GM20000 (cell line): Measurements from ENCODE around the gene APOD.
"Not testable (repeated sequence)": the region's sequence is repeated elsewhere in the genome, so short reads cannot be mapped to it uniquely, and the experiment has no call there.

Experiments used
- DNase-seq: peaks from one replicate; pipeline ENCODE4 v3.0.0; 2012; ENCODE audit warnings: low spot score
- TF ChIP-seq, protein P1 (sequence below): IDR thresholded peaks from 2 replicates; pipeline ENCODE4 v1.5.1; 2012; ENCODE audit warnings: mild to moderate bottlenecking, control low read depth; ENCODE audit errors: extremely low read depth, missing control alignments

APOD gene

DNA sequence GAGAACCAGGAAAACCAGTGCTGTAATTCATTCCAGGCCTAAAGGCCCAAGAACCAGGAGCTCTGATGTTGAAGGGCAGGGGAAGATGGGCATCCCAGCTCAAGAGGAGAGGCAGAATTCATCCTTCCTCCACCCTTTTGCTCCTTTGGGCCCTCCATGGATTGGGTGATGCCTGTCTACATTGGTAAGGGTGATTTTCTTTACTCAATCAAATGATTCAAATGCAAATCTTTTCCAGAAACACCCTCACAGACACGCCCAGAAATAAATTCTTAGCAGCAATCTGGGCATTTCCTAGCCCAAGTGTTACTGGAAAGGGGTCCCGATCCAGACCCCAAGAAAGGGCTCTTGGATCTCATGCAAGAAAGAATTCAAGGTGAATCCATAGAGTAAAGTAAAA, 17.6 kb upstream of the APOD start:
- TF ChIP-seq, protein P1, sequence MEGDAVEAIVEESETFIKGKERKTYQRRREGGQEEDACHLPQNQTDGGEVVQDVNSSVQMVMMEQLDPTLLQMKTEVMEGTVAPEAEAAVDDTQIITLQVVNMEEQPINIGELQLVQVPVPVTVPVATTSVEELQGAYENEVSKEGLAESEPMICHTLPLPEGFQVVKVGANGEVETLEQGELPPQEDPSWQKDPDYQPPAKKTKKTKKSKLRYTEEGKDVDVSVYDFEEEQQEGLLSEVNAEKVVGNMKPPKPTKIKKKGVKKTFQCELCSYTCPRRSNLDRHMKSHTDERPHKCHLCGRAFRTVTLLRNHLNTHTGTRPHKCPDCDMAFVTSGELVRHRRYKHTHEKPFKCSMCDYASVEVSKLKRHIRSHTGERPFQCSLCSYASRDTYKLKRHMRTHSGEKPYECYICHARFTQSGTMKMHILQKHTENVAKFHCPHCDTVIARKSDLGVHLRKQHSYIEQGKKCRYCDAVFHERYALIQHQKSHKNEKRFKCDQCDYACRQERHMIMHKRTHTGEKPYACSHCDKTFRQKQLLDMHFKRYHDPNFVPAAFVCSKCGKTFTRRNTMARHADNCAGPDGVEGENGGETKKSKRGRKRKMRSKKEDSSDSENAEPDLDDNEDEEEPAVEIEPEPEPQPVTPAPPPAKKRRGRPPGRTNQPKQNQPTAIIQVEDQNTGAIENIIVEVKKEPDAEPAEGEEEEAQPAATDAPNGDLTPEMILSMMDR, result no peak
- no peak for DNase-seq

DNA sequence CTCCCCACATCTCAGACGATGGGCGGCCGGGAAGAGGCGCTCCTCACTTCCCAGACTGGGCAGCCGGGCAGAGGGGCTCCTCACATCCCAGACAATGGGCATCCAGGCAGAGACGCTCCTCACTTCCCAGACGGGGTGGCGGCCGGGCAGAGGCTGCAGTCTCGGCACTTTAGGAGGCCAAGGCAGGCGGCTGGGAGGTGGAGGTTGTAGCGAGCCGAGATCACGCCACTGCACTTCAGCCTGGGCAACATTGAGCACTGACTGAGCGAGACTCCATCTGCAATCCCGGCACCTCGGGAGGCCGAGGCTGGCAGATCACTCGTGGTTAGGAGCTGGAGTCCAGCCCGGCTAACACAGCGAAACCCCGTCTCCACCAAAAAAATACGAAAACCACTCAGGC, 16.2 kb upstream of the APOD start:
- DNase-seq, result not testable (repeated sequence)

DNA sequence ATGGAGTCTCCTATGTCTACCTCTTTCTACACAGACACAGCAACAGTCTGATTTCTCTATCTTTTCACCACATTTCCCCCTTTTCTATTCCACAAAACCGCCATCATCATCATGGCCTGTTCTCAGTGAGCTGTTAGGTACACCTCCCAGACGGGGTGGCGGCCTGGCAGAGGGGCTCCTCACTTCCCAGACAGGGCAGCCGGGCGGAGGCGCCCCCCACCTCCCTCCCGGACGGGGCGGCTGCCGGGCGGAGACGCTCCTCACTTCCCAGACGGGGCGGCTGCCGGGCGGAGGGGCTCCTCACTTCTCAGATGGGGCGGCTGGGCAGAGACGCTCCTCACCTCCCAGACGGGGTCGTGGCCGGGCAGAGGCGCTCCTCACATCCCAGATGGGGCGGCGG, 15.8 kb upstream of the APOD start:
- DNase-seq, result not testable (repeated sequence)

DNA sequence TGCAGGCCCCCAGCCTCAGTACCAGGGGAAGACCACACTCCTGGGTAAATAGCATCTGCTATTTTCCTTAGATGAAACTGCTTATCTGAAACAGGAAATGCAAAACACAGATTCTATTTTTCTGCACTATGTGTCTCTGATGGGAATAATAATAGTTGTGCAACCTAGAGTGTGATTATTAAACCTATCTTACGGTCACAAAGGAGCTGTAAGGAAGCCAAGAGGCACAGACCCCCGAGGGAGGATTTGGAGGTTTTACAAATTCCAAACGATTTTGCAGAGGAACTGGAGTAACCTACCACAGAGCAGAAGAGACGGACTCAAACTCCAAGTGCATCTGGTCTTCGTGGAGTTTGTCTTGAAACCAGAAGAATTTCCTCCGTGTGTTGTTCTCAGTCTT, 14.1 kb upstream of the APOD start:
- TF ChIP-seq, protein P1, result no peak
- DNase-seq, result no peak

DNA sequence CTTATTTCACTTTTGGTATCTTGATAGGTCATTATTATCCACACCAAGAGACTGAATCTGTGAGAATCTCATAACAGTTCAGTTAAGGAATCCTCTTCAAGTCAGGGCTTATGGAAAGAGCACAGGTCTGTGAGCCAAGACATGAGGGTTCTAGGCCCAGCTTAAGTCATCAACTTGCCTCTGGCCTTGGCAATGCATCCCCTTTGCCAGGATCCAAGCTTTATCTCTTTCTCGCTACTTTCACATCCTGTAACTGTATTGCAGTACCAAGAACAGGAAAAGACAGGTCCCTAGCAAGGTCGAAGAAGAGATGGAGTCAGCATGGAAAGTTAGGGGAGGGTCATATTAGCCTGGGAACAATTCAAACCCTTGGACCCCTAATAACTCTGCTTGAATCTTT, 13.5 kb upstream of the APOD start:
- TF ChIP-seq, protein P1, result no peak

DNA sequence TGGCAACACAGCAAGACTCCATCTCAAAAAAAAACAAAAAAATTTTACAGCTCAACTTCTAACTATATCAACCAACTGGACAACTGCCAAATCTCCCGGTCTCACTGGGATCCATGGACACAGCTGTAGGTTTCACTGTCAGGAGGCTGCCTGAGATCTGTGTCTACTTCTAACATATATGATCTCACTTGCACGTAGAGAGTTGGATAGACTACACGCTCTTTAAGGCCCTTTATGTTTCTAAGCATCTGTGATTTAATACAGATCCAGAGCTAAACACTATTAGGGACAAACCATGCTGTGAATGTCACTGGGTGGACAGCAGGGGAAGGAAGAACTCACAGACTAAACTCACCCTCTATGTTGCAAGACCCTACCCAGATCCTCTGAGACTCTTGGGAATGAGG, 13.0 kb upstream of the APOD start:
- TF ChIP-seq, protein P1, result no peak

More for the DNA sequence above, 13.5 kb upstream of the APOD start:
- no peak for DNase-seq

DNA sequence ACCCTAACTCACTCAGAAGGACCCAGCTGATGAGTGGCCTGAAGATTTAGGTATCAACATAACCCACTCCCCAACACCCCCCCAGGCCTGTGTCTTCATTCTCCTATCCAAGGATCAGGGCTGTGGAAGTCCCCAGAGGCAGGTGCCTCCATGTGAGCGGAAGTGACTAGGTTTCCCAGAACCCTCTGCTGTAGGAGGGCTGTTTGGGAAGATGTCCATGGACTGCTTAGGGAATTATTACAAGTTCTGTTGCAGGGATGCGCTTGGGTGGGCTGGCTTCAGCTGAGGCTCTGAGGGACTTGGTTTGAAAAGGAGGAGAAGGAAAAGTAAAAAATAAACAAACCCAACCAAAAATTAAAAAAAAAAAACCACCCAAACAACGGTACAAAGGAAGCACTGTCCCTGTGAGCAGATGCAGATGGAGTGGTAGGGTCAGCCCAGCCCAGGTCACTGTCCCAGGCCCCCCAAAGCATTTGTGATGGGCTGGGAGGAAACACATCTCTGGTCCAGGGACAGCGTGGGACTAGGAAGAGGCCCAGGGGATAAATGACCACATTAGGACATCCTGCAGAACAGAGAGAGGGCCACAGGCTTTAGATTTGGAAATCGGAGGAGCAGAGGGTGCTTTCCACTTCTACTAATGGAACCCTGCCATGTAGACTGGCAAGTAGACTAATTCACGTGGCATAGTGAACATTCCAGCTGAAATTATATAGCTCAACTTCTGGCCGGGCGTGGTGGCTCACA, 12.2 kb upstream of the APOD start:
- TF ChIP-seq, protein P1, result no peak
- DNase-seq, result no peak

More for the DNA sequence above, 13.0 kb upstream of the APOD start:
- DNase-seq, result no peak

DNA sequence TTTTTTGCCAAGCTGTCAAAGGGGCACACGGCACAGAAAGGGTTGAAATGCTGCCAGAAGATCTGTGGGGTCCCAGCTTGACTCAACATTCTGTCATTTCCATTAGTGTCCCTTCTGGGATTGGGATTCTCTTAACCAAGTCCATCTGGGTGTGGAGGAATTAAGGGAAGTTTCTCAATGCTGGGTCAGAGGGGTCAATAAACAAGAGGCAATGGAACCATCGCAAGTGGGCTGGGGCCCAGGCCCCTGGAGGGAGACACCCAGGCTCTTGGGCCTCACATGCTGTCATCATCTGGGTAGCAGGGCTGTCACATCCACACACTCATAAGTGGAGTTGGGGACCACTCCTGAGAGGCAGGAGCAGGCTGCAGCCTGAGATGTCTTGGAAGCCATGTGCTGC, 8.1 kb upstream of the APOD start:
- TF ChIP-seq, protein P1, result no peak
- DNase-seq, result no peak
